ENCODE measurements around the gene COLEC12.

The COLEC12 gene

DNA sequence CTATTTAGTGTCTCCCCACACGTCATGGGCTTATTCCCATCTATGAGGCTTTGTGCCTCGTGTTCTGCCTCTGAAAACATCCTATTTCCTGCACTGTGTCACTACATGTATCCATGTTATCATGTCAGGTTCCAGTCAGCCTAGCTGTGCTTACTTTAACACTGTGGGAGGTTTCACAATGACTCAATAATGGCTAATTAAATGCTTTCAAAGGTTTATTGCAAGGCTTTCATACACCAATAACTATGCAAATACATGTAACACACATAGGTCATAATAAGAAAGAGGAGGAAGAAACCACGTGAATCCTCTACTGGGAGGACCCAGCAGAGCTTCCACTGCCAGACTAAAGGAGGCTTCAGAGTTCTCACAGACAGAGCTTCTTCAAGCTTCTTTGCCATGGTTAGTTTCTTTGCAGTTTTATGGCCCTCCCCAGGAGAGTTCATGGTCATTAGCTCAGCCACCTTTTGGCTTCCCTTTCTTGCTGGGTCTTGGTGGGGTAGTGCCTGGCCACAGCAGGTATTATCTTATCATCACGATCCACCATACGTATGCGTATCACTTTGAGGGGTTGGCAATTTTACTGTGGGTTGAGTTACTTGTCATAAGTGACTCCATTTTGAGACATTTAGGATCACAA, 5.1 kb upstream of the COLEC12 start:
- DNase-seq (ENCODE audit: low read depth): no peak

DNA sequence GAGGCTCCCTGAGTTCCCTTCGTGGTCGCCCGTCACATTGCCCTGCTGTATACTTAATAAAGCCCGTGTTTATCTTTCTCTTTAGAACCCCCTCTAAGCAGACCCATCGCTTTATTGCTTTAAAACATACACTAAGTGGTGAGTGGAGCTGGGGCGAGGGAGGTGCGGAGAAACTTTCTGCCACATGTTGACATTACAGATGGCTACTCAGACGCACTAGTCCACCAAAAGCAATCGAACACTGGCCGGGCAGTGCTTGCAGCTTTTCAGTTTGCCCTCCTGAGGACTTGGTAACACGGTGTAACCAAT, 859 bp upstream of the COLEC12 start:
- DNase-seq (ENCODE audit: low read depth): no peak

- DNase-seq (ENCODE audit: low read depth): no peak
Measured at GRCh38 chr18:499776-500631, 497 bp downstream of the COLEC12 start.

DNA sequence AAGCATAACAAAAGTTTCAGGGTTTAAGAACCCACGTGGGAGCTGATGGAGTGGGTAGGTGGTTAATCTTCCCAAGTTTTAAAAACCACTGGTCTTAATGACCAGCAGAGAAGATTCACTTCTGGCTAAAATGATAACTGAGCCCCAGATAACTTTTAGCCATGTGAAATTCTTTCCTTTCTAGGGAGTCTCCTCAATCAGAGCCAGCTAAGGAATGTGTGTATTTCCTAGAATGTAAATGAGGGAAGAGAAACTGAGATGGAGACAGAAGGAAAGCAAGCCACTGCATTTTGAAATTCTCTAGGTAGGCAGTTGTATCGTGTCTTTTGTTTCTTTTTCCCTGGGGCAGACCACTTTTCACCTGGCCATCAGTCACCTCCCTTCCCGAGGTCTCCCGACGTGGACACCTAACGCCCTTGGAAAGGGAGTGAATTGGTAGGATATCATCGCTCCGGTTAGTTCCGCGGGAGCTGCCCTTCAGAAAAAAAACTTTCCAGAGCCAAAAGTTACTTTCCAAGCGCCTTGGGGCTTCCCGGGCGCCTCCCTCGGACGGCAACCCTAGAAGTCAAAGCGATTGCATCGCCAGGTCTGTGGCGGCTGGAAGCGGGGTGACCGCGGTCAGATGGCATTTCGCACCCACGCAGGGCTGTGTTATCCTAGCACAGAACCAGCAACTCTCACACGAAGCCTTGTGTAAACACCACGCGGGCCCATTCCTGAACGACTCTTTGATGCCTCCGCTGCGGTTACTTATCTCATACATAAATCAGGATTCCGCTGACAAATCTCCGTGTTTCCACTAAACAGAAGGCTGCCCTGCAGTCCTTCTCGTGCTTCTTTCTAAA, 1.3 kb downstream of the COLEC12 start:
- DNase-seq (ENCODE audit: low read depth): no peak

- DNase-seq (ENCODE audit: low read depth): no peak
Measured at GRCh38 chr18:497688-498087, 2.8 kb downstream of the COLEC12 start.

DNA sequence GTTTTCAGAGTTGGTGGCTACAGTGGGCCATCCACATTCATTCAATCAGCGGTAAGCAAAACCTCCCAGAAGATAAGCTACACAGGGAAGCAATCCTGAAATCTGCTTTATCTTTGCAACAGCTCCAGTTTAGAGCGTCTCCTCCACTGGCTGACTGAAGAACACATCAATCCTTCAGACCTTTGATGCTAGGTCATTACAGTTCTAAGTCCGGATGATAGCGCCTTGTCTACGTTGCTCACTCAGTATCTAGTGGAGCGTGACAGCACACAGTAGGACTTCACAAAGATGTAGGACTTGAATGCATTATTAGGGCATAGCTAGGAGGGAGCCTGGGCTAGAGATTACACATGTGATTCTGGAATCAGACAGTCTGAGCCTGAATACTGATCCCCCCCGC, 5.0 kb downstream of the COLEC12 start:
- no peak for DNase-seq (ENCODE audit: low read depth)

GRCh38 chr18:495017-495416, 5.5 kb downstream of the COLEC12 start:
- DNase-seq (ENCODE audit: low read depth): no peak

- DNase-seq (ENCODE audit: low read depth): no peak
Measured at GRCh38 chr18:493986-494983, 6.2 kb downstream of the COLEC12 start.

GRCh38 chr18:492451-492850, 8.1 kb downstream of the COLEC12 start:
- no peak for DNase-seq (ENCODE audit: low read depth)

DNA sequence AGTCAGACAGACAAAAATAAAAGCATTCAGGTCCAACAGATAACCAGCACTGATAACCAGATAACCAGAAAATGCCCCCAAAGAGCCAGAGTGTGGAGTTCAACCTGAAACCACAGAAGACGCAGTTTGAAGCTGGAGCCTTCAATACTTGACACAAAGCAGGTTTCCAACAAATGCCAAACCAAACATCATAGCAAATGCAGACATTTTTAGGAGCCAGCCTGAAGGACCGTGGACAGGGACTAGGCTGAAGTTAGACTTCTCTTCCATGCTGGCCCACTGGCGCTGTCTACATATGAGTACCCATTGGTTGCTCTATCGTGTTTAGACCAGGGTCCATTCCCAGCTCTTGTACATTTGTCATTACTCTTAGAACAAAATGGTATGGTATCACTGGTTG, 9.9 kb downstream of the COLEC12 start:
- no peak for DNase-seq (ENCODE audit: low read depth)

GRCh38 chr18:490024-490366, 10.5 kb downstream of the COLEC12 start:
- DNase-seq (ENCODE audit: low read depth): no peak

- no peak for DNase-seq (ENCODE audit: low read depth)
Measured at GRCh38 chr18:489244-490023, 11.1 kb downstream of the COLEC12 start.

- DNase-seq (ENCODE audit: low read depth): no peak
Measured at GRCh38 chr18:486929-487740, 13.4 kb downstream of the COLEC12 start.

DNA sequence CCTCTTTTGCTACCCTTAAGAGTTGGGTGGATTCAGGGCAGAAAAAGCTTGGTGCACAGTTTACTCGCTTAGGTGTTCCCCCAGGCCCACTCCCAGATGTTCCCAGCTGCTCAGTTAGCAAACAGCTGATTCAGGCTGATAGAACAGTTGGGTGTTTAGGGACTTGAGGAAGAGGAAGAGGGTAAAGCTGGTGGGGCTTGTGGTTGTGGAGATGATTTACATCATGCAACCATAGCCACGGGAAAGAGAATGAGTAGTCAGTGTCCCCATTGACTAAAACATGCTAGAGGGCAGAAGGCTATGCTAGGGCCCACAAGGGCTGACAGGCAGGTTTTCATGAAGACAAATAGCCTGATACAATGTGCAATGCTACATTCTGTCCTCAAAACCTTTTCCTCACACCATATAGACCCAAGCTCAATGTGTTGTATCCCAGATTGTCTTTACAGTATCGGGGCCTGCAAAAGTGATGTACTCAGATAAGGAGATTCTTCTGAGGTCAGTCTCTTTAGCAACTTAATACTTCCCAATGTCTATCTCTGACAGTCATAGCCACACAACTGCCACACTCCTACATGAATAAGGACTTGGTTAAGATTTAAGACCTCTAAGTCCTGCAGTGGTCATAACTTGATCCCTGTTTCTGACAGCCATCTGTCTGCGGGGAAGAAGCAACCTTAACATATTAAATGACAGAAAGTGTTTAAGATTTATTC, 15.6 kb downstream of the COLEC12 start:
- no peak for DNase-seq (ENCODE audit: low read depth)

GRCh38 chr18:478681-479080, 21.8 kb downstream of the COLEC12 start:
- DNase-seq (ENCODE audit: low read depth): no peak

- no peak for DNase-seq (ENCODE audit: low read depth)
Measured at GRCh38 chr18:477565-477964, 22.9 kb downstream of the COLEC12 start.

- DNase-seq (ENCODE audit: low read depth): no peak
Measured at GRCh38 chr18:476251-476664, 24.2 kb downstream of the COLEC12 start.

DNA sequence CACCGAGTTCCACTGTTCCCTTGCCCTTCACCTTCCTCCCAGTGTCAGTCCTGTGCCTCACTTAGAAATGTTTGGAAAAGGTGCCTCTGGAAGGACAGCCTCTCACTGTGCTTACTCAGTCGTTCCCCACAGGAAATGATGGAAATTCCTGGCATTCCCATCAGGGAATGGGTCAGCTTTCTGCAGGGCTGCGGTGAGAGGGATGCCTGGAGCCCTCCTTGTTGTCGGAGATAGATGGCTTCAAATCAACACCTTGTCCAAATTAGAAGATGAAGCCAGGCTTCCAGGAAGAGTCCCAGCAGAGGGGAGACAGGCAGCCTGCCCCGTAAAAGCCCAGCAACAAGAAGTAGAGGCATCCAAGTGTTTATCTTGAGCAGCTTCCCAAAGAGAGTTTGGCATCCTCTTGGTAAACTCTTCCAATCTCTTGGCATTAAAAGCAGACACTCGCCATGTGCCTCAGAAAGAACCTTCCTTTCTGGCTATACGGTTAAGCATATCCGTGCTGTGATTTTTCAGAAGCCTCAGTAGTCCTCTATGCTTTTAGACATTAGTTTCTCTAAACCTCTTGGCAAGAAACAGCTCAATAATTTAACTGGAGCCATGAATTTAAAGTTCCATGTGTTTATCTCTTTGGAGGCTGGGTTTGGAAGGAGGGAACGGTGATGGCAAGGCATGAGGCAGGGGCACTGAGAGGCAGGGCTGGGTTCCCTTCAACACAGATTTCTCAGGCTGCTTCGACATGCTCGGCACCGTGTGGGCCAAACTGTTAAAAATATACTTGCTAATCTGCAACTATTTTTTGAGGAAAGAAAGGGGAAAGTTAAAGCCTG, 25.1 kb downstream of the COLEC12 start:
- DNase-seq (ENCODE audit: low read depth): no peak

- no peak for DNase-seq (ENCODE audit: low read depth)
Measured at GRCh38 chr18:474416-474815, 26.1 kb downstream of the COLEC12 start.
